ENCODE data around the gene CLRN2.

DNA sequence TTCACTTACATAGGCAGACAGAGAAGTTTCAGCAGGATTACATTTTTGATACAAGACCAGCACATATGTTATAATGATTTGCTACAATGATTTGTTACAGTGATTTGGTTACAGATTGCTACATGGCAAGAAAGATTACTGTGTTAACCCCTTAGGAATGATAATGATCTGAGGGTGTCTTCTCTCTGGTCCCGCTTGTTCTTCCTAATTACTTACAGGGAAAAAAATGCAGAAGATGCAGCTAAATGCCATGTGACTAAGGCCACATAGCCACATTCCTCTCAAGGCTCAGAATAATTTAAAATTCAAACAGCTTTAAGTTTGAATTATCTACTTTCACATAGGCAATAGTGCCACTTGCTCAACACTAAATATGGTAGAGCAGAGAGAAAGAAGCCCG, 52.3 kb downstream of the CLRN2 start:
- TF ChIP-seq, protein P1, sequence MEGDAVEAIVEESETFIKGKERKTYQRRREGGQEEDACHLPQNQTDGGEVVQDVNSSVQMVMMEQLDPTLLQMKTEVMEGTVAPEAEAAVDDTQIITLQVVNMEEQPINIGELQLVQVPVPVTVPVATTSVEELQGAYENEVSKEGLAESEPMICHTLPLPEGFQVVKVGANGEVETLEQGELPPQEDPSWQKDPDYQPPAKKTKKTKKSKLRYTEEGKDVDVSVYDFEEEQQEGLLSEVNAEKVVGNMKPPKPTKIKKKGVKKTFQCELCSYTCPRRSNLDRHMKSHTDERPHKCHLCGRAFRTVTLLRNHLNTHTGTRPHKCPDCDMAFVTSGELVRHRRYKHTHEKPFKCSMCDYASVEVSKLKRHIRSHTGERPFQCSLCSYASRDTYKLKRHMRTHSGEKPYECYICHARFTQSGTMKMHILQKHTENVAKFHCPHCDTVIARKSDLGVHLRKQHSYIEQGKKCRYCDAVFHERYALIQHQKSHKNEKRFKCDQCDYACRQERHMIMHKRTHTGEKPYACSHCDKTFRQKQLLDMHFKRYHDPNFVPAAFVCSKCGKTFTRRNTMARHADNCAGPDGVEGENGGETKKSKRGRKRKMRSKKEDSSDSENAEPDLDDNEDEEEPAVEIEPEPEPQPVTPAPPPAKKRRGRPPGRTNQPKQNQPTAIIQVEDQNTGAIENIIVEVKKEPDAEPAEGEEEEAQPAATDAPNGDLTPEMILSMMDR (conservative IDR thresholded peaks at IDR 0.05; ENCODE audit: low read depth, low read length) = no peak
- TF ChIP-seq, protein P2, sequence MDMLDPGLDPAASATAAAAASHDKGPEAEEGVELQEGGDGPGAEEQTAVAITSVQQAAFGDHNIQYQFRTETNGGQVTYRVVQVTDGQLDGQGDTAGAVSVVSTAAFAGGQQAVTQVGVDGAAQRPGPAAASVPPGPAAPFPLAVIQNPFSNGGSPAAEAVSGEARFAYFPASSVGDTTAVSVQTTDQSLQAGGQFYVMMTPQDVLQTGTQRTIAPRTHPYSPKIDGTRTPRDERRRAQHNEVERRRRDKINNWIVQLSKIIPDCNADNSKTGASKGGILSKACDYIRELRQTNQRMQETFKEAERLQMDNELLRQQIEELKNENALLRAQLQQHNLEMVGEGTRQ (IDR thresholded peaks at IDR 0.05; ENCODE audit: low read depth, low read length) = peak; percentile 30; the same call in 1 of the 2 replicates
- TF ChIP-seq POLR2A (IDR thresholded peaks at IDR 0.05; ENCODE audit: low read depth, low read length) (no peak), RFX5 (IDR thresholded peaks at IDR 0.05; ENCODE audit: low read depth, low read length) (no peak), NFE2L2 (IDR thresholded peaks at IDR 0.05; ENCODE audit: low read depth, low read length) (no peak), BHLHE40 (IDR thresholded peaks at IDR 0.05; ENCODE audit: low read depth, low read length) (no peak)
